ENCODE measurements around the gene ACVR1C. TPM values are rescaled to one million over a fixed set of nuclear protein-coding genes. Genes with fewer than 3 reads are reported as not detected.
A peak's percentile ranks its signal among the peaks of the same experiment; 100 is the strongest.

ACVR1C gene
- total and polyA plus RNA-seq, 2 experiments from 2014 or later, result 1.3 to 3.0 TPM

DNA sequence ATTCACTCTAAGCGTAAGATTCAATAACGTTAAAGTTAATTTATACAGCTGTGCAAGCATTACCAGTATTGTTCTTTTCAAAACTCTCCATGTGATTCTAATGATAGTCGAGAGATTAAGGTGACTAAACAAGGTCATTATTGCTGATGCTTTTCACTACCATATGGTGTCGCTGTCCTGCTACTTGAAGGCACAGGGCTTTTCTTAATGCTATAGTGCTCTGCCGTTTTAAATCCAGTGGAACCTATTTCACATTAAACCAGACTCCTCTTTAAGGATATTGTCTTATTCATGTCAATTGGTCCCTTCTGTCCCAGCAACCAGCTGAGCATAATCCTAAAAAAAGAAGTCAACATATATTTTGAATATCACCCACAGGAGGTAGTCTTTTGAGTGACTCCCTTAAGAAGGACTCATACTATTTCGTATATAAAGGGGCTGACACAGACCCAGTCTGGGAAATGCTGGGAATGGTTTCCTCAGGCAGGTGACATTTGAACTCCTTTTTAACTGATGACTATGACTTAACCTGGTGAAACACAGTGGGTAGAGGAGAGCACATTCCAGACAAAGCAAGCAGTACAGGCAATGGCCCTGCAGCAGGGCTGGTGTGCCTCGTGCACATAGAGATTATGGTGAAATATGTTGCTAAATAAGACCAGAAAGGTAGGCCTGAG, 130.9 kb downstream of the ACVR1C start:
- H3K36me3 ChIP-seq (replicated peaks; ENCODE audit: insufficient read depth, low read depth), result no peaks in the 10 kb centered on the region
- peak; percentile 65 for DNase-seq (ENCODE audit: low spot score)
- no peak overlapping the region for H2AFZ ChIP-seq
- no peak overlapping the region for H3K4me3 ChIP-seq
- no peaks in the 10 kb centered on the region for H3K27me3 ChIP-seq
- WGBS (ENCODE audit: low lambda C conversion rate, missing lambda C conversion rate), result 23% methylated on average over 7 of the region's 7 CpGs
- H3K9me2 ChIP-seq (replicated peaks; ENCODE audit: insufficient read depth), result no peaks in the 10 kb centered on the region
- H3K9me3 ChIP-seq (ENCODE audit: low read depth), result no peaks in the 10 kb centered on the region
- no peaks in the 10 kb centered on the region for H4K20me1 ChIP-seq (ENCODE audit: insufficient read depth, poor library complexity, severe bottlenecking)
- no peak overlapping the region for H3K4me2 ChIP-seq
- no peaks in the 10 kb centered on the region for H3K79me2 ChIP-seq
- no peak overlapping the region for H3K27ac ChIP-seq
- TF ChIP-seq, protein P1, sequence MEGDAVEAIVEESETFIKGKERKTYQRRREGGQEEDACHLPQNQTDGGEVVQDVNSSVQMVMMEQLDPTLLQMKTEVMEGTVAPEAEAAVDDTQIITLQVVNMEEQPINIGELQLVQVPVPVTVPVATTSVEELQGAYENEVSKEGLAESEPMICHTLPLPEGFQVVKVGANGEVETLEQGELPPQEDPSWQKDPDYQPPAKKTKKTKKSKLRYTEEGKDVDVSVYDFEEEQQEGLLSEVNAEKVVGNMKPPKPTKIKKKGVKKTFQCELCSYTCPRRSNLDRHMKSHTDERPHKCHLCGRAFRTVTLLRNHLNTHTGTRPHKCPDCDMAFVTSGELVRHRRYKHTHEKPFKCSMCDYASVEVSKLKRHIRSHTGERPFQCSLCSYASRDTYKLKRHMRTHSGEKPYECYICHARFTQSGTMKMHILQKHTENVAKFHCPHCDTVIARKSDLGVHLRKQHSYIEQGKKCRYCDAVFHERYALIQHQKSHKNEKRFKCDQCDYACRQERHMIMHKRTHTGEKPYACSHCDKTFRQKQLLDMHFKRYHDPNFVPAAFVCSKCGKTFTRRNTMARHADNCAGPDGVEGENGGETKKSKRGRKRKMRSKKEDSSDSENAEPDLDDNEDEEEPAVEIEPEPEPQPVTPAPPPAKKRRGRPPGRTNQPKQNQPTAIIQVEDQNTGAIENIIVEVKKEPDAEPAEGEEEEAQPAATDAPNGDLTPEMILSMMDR (IDR thresholded peaks at IDR 0.05; ENCODE audit: poor library complexity), result peak; percentile 69
- TF ChIP-seq EZH2 (IDR thresholded peaks at IDR 0.05; ENCODE audit: borderline replicate concordance), result no peak
- no peaks in the 10 kb centered on the region for H3K4me1 ChIP-seq (ENCODE audit: insufficient read depth)

DNA sequence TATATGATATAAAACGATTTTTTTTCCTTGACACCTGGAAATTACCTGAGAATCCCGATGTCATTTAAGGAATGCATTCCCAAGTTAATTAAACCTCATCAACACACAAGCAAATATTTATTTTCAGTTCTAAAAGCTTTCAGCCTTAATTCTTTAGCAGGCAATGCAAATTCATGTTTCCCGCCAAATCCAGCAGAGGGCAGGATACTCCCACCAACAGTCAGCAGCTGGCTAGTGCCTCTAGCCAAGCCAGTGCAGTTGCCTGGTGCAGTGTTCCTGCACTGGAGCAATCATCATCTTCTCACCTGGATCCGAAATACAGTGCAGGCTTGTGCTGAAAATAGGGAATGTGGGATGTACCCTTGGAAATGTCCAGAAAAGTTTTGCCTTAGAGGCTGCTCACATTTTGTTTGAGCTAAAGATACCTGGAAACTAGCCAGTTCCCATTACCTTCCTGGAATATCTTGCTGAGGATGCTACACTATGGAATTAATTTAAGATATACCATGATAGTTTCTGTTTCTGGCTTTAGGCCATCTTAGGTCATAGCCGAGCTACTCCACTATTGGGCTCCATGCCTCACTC, 136.4 kb downstream of the ACVR1C start:
- Histone ChIP-seq H3K4me1 (ENCODE audit: insufficient read depth) (no peaks in the 10 kb centered on the region), H3K9me3 (ENCODE audit: low read depth) (no peaks in the 10 kb centered on the region), H3K79me2 (no peaks in the 10 kb centered on the region), H2AFZ (no peak overlapping the region), H4K20me1 (ENCODE audit: insufficient read depth, poor library complexity, severe bottlenecking) (no peaks in the 10 kb centered on the region), H3K9me2 (replicated peaks; ENCODE audit: insufficient read depth) (no peaks in the 10 kb centered on the region), H3K36me3 (replicated peaks; ENCODE audit: insufficient read depth, low read depth) (no peaks in the 10 kb centered on the region), H3K4me2 (no peak overlapping the region), H3K4me3 (no peak overlapping the region), H3K27ac (no peak overlapping the region), H3K27me3 (no peaks in the 10 kb centered on the region)
- TF ChIP-seq EZH2 (IDR thresholded peaks at IDR 0.05; ENCODE audit: borderline replicate concordance), result no peak
- TF ChIP-seq, protein P1 (IDR thresholded peaks at IDR 0.05; ENCODE audit: poor library complexity), result peak; percentile 72
- DNase-seq (ENCODE audit: low spot score), result peak; percentile 79
- WGBS (ENCODE audit: low lambda C conversion rate, missing lambda C conversion rate), result 13% methylated on average over 5 of the region's 5 CpGs

DNA sequence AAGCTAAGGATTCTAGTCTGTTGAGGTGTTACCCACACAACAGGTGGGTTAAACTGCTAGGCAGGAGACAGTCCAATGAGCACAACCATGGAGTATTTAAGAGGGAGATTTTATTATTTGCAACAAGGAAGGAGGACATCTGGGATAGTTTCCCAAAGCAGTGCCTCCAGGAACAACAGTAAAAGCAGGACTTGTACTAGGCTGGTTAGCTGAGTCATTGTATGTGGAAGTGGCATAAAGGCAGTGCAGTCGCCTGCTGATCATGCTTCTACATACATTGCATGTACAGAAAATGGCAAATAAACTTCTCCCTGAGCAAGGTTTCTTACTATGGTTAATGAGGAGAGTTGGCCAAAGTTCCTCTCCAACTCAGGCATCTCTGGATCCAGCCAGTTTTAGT, 138.7 kb downstream of the ACVR1C start:
- Histone ChIP-seq H3K4me2 (no peak overlapping the region), H3K27me3 (no peaks in the 10 kb centered on the region), H3K9me3 (ENCODE audit: low read depth) (no peaks in the 10 kb centered on the region), H3K9me2 (replicated peaks; ENCODE audit: insufficient read depth) (no peaks in the 10 kb centered on the region), H4K20me1 (ENCODE audit: insufficient read depth, poor library complexity, severe bottlenecking) (no peaks in the 10 kb centered on the region), H2AFZ (no peak overlapping the region), H3K4me3 (no peak overlapping the region), H3K27ac (no peak overlapping the region), H3K36me3 (replicated peaks; ENCODE audit: insufficient read depth, low read depth) (no peaks in the 10 kb centered on the region), H3K4me1 (ENCODE audit: insufficient read depth) (peaks cover 6% of the 10 kb centered on the region), H3K79me2 (no peaks in the 10 kb centered on the region)
- TF ChIP-seq EZH2phosphoT487 (IDR thresholded peaks at IDR 0.05; ENCODE audit: low read depth, severe bottlenecking, unreplicated experiment), result no peak
- DNase-seq (ENCODE audit: low spot score), result no peak
- 50% methylated on average over 1 of the region's 1 CpG for WGBS (ENCODE audit: low lambda C conversion rate, missing lambda C conversion rate)

DNA sequence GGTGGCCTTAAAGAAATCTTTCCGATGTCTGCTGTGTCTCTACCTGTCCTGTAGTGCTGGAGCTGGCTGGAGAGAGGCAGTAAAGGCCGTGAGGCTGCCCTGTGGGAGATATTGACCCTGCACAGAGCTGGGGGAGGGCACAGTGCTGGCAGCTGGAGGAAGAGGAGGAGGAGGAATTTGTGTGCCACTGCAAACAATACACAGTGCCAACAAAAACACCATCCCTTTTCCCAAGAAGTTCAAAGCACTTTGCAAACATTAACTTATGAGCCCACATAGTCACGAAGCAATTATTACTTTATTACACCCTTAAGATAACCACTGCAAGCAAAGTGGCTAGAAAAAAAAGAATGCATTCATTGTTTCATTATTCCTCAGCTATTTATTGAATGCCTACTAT, 139.8 kb downstream of the ACVR1C start:
- Histone ChIP-seq H3K4me2 (peak overlapping the region; percentile 54), H3K9me2 (replicated peaks; ENCODE audit: insufficient read depth) (no peaks in the 10 kb centered on the region), H2AFZ (no peak overlapping the region), H3K79me2 (no peaks in the 10 kb centered on the region), H3K4me1 (ENCODE audit: insufficient read depth) (peaks cover 6% of the 10 kb centered on the region), H3K27ac (peak overlapping the region; percentile 71), H3K36me3 (replicated peaks; ENCODE audit: insufficient read depth, low read depth) (no peaks in the 10 kb centered on the region), H3K27me3 (no peaks in the 10 kb centered on the region), H3K4me3 (no peak overlapping the region), H4K20me1 (ENCODE audit: insufficient read depth, poor library complexity, severe bottlenecking) (no peaks in the 10 kb centered on the region), H3K9me3 (ENCODE audit: low read depth) (no peaks in the 10 kb centered on the region)
- DNase-seq (ENCODE audit: low spot score), result no peak
- 59% methylated on average over 3 of the region's 3 CpGs for WGBS (ENCODE audit: low lambda C conversion rate, missing lambda C conversion rate)
- TF ChIP-seq EZH2phosphoT487 (IDR thresholded peaks at IDR 0.05; ENCODE audit: low read depth, severe bottlenecking, unreplicated experiment) (no peak), EZH2 (IDR thresholded peaks at IDR 0.05; ENCODE audit: borderline replicate concordance) (no peak)
- TF ChIP-seq, protein P1 (IDR thresholded peaks at IDR 0.05; ENCODE audit: poor library complexity), result no peak

Measured in hepatocyte (in vitro differentiated cells).